ENCODE results near the gene STRIP1.

DNA sequence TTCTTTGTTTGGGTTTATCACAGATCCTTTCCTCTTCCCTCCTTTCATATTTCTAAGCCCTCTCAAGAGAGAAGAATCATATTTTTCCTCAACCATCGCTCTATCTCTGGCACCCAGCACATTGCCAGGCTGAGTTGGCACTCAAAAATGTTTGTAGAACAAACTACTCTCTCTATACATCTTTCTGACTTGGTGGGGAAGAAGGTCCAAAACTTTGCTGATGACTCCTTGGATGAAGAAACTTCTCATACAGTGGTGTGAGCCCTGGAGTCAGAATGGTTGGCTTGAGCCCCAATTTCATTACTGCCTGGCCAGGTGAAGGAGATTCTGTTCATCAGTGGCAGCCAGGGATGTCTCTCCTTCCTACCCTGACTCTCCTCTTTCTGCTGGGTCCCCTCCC lies 24.2 kb downstream of the STRIP1 start:
- TF ChIP-seq CTCF (IDR thresholded peaks at IDR 0.05), result no peak
- no peak for TF ChIP-seq POLR2A (IDR thresholded peaks at IDR 0.05)

All from uterus (tissue), 2 donors.